HG03135 (cell line): Measurements from ENCODE around the gene METAP1D.
"Not testable (repeated sequence)": the region's sequence is repeated elsewhere in the genome, so short reads cannot be mapped to it uniquely, and the experiment has no call there.

Experiments used
- ATAC-seq: cut with Tn5 transposase; IDR thresholded peaks from one replicate; pipeline ENCODE4 v1.9.1; 2021; ENCODE audit warnings: mild to moderate bottlenecking, moderate library complexity; ENCODE audit not compliant: unreplicated experiment

The METAP1D gene

GRCh38 chr2:172047566-172048507, 48.1 kb downstream of the METAP1D start:
- no peak for ATAC-seq

GRCh38 chr2:172048508-172049503, 49.1 kb downstream of the METAP1D start:
- ATAC-seq, result no peak

- no peak for ATAC-seq
These were observed 49.9 kb downstream of the METAP1D start for GRCh38 chr2:172049567-172050120.

- no peak for ATAC-seq
These were observed 50.8 kb downstream of the METAP1D start for GRCh38 chr2:172050479-172051125.

GRCh38 chr2:172052000-172052983, 52.5 kb downstream of the METAP1D start:
- ATAC-seq, result no peak

- no peak for ATAC-seq
These were observed 53.7 kb downstream of the METAP1D start for GRCh38 chr2:172053486-172053885.

GRCh38 chr2:172056293-172056692, 56.5 kb downstream of the METAP1D start:
- ATAC-seq, result no peak

- ATAC-seq, result no peak
These were observed 58.9 kb downstream of the METAP1D start for GRCh38 chr2:172058660-172059059.

- not testable (repeated sequence) for ATAC-seq
These were observed 60.4 kb downstream of the METAP1D start for GRCh38 chr2:172060118-172060517.

GRCh38 chr2:172062402-172063004, 62.8 kb downstream of the METAP1D start:
- ATAC-seq, result no peak

GRCh38 chr2:172063446-172063845, 63.7 kb downstream of the METAP1D start:
- no peak for ATAC-seq

GRCh38 chr2:172065111-172065510, 65.4 kb downstream of the METAP1D start:
- ATAC-seq, result no peak

GRCh38 chr2:172066394-172066886, 66.7 kb downstream of the METAP1D start:
- no peak for ATAC-seq

GRCh38 chr2:172067905-172068304, 68.2 kb downstream of the METAP1D start:
- not testable (repeated sequence) for ATAC-seq

GRCh38 chr2:172070936-172071335, 71.2 kb downstream of the METAP1D start:
- ATAC-seq, result no peak

GRCh38 chr2:172072303-172072702, 72.5 kb downstream of the METAP1D start:
- ATAC-seq, result no peak

GRCh38 chr2:172072706-172073105, 73.0 kb downstream of the METAP1D start:
- ATAC-seq, result no peak

GRCh38 chr2:172073518-172073917, 73.8 kb downstream of the METAP1D start:
- ATAC-seq, result no peak

GRCh38 chr2:172074254-172074653, 74.5 kb downstream of the METAP1D start:
- no peak for ATAC-seq
